RWPE1 (cell line): ENCODE data around the gene TACC2.
A peak's percentile ranks its signal among the peaks of the same experiment; 100 is the strongest.

Source experiments
- CTCF ChIA-PET: fragments of 350-600 bp; sonication (Branson Sonifier 250); formaldehyde crosslinking; extraction: SDS; loops from one replicate; lab custom pipeline; 2021; lab: Yijun Ruan, JAX
- POLR2A ChIA-PET: fragments of 400-600 bp; formaldehyde crosslinking; extraction: SDS; loops from one replicate; lab custom pipeline; 2020; ENCODE audit warnings: antibody characterized with exemption; ENCODE audit not compliant: low non-redundant PET; lab: Yijun Ruan, JAX
- DNase-seq: peaks from one replicate; pipeline ENCODE4 v3.0.0; 2012; ENCODE audit warnings: low spot score
- H3K27ac ChIP-seq: fragments of 450-650 bp; 2 replicates; pipeline ENCODE4 v1.5.1; 2017
- CTCF ChIP-seq: fragments of 450-650 bp; conservative IDR thresholded peaks from 2 replicates; pipeline ENCODE4 v1.5.1; 2017; ENCODE audit warnings: low read depth, mild to moderate bottlenecking

Gene TACC2

GRCh38 chr10:122225330-122225729, 236.4 kb downstream of the TACC2 start:
- POLR2A ChIA-PET: interaction anchor here (0.6 to 0.7 kb wide), 2 partner anchors 61 to 1105 kb away, joined by 3 to 5 read pairs; no protein-coding TSS in a partner anchor

GRCh38 chr10:122227754-122228153, 238.8 kb downstream of the TACC2 start:
- H3K27ac ChIP-seq: no peak overlapping the region
- ChIA-PET CTCF (no interaction called here), POLR2A (no interaction called here)
- DNase-seq: no peak
- no peak for TF ChIP-seq CTCF

More at GRCh38 chr10:122225330-122225729, 236.4 kb downstream of the TACC2 start:
- no peak for DNase-seq
- no peak overlapping the region for H3K27ac ChIP-seq
- TF ChIP-seq CTCF: no peak
- CTCF ChIA-PET: interaction anchor here (0.6 to 1.1 kb wide), 2 partner anchors 17 to 209 kb away, joined by 3 read pairs; no protein-coding TSS in a partner anchor

- CTCF ChIA-PET: no interaction called here
- no peak for TF ChIP-seq CTCF
- POLR2A ChIA-PET: no interaction called here
Measured at GRCh38 chr10:122229666-122230065, 240.7 kb downstream of the TACC2 start.

GRCh38 chr10:122230222-122230621, 241.3 kb downstream of the TACC2 start:
- no peak for DNase-seq
- no peak overlapping the region for H3K27ac ChIP-seq
- no peak for TF ChIP-seq CTCF
- POLR2A ChIA-PET: no interaction called here
- CTCF ChIA-PET: no interaction called here

More at GRCh38 chr10:122229666-122230065, 240.7 kb downstream of the TACC2 start:
- no peak overlapping the region for H3K27ac ChIP-seq
- DNase-seq: no peak

- TF ChIP-seq CTCF: no peak
- H3K27ac ChIP-seq: no peak overlapping the region
- no peak for DNase-seq
- POLR2A ChIA-PET: no interaction called here
- CTCF ChIA-PET: interaction anchor here (0.7 to 1.6 kb wide), 3 partner anchors 10 to 333 kb away, joined by 3 to 4 read pairs (median 3); no protein-coding TSS in a partner anchor
Measured at GRCh38 chr10:122232769-122233168, 243.8 kb downstream of the TACC2 start.

- no peak for DNase-seq
- POLR2A ChIA-PET: interaction anchor here (0.6 kb wide), 1 partner anchor 11 kb away, joined by 4 read pairs; no protein-coding TSS in a partner anchor
- CTCF ChIA-PET: interaction anchor here (1.5 to 1.6 kb wide), 2 partner anchors 11 to 332 kb away, joined by 3 to 4 read pairs; no protein-coding TSS in a partner anchor
- TF ChIP-seq CTCF: no peak
- 0 out of 2 replicates have a peak overlapping the region, but pooled peaks have one; percentile 16 for H3K27ac ChIP-seq
Measured at GRCh38 chr10:122233857-122234348, 244.9 kb downstream of the TACC2 start.
